ENCODE results near the gene HBD.
"Not testable (repeated sequence)": the region's sequence is repeated elsewhere in the genome, so short reads cannot be mapped to it uniquely, and the experiment has no call there.

The HBD gene

GRCh38 chr11:5252919-5253265 is 18.6 kb upstream of the HBD start:
- no peak for DNase-seq (ENCODE audit: low spot score)

DNA sequence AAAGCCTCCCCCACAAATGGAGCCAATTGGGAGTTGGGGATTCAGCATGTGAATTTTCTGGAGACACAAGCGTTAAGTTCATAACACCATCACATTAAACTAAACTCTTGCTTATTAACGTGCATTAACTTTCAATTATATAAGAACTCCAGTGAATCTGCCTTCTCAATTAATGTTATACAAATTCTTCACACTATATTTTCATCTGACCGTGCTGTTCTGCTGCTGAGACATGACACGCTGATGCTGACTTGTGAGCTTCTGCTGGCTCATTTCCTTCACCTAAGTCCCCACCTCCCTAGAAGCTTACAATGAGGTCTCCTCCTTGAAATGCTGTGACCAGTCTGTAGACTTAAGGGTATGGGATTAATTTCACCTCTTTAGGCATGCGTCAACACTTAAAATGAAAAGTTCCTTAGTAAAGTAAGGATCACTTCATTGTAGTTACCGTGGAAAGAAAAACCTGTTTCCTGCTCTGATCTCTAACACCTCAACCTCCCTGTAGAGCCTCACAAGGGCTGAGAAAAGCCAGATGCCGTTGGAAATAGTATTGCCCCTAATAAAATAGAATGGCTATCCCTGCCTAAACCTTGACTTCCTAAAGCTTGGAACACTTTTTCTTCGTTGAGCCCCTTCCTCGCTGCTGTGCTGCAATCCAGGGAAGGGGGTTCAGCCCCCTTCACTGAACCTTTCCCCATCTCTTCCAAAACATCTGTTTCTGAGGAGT is 18.1 kb upstream of the HBD start:
- DNase-seq (ENCODE audit: low spot score), result no peak

DNA sequence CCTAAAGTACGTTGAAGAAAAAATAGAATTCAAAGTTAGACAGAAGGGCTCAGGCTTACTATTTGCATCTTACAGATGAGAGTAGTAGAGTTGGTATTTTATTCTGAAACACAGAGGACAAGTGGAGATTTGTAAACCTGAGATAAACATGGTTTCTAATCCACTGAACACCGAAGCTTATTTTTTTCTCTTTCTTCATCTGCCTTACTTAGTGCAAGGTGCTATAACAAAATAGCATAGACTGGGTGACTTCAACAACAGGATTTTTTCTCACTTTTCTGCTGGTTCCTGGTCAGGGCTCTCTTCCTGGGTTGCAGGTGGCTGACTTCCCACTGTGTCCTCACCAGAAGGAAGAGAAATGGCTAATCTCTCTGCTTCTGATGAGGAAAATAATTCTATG is 17.5 kb upstream of the HBD start:
- DNase-seq (ENCODE audit: low spot score), result no peak

DNA sequence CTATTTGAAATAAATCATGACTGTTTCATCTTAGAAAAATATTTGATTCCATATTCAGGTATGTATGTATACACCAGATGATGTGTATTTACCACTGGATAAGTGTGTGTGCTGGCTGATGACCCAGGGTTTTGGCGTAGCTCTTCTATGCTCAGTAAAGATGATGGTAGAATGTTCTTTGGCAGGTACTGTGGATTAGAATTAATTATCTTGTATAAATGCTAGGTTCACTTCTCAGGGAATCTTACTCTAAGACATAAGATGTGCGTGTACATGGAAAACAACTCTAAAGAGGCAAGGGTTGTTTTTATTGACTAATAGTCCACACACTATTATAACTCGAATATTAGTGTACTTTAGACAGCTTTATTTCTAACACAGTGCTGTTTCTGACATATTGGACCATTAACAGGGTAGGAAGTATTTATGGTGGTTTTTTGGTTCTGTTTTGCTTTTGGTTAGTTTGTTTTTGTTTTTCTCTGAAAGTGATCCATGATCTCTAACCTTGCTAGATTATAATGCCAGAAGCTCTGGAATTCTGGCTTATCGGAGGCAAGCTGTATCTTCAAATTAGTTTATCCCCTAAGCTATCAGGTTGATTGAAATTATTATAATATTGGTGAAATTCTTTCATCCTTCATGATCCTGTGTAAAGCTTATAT is 16.4 kb upstream of the HBD start:
- DNase-seq (ENCODE audit: low spot score), result no peak

DNA sequence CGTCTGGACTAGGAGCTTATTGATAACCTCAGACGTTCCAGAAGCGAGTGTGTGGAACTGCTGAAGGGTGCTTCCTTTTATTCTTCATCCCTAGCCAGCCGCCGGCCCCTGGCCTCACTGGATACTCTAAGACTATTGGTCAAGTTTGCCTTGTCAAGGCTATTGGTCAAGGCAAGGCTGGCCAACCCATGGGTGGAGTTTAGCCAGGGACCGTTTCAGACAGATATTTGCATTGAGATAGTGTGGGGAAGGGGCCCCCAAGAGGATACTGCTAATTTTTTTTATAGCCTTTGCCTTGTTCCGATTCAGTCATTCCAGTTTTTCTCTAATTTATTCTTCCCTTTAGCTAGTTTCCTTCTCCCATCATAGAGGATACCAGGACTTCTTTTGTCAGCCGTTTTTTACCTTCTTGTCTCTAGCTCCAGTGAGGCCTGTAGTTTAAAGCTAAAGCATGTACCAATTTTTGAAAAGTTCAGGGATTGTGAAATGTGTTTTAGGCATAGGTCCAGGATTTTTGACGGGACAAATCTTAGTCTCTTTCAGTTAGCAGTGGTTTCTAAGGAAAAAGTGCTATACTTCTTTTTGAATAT is 15.6 kb upstream of the HBD start, which contains the start of gene HBG1:
Gene HBG1, minus strand, starts transcription at position 51 of the 590 bp plus-strand sequence. CDS start 53 bp downstream, outside the sequence.
- not testable (repeated sequence) for DNase-seq (ENCODE audit: low spot score)

DNA sequence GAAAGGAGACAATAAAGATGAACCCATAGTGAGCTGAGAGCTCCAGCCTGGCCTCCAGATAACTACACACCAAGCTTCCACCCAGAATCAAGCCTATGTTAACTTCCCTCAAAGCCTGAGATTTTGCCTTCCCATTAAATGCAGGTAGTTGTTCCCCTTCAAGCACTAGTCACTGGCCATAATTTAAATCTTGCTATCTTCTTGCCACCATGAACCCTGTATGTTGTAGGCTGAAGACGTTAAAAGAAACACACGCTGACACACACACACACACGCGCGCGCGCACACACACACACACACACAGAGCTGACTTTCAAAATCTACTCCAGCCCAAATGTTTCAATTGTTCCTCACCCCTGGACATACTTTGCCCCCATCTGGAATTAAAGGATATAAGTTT is 14.2 kb upstream of the HBD start:
- not testable (repeated sequence) for DNase-seq (ENCODE audit: low spot score)

- DNase-seq (ENCODE audit: low spot score), result no peak
Observed at GRCh38 chr11:5247472-5248192, 13.3 kb upstream of the HBD start.

DNA sequence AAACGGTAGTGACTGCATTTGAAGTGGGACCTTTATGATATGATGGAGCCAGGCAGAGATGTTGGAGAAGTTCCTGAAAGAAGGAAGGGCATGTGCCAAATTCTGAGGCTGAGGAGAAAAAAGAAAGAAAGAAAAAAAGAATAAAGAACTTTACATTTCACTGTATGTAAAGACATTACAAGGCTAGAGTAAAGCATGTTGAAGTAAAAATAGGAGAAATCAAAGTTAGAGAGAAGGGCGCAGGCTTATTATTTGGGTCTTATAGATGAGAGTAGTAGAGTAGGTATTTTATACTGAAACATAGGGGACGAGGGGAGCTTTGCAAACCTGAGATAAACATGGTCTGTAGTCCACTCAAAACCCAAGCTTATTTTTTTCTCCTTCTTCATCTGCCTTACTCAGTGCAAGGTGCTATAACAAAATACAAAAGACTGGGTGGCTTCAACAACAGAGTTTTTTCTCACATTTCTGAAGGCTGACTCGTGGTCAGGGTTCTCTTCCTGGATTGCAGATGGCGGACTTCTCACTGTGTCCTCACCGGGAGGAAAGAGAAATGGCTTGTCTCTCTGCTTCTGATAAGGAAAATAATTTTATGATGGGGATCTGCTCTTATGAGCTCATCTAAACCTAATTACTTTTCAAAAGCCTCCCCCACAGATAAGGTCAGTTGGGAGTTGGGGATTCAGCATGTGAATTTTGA is 12.6 kb upstream of the HBD start:
- DNase-seq (ENCODE audit: low spot score), result no peak

- no peak for DNase-seq (ENCODE audit: low spot score)
Observed at GRCh38 chr11:5245155-5245554, 10.9 kb upstream of the HBD start.

DNA sequence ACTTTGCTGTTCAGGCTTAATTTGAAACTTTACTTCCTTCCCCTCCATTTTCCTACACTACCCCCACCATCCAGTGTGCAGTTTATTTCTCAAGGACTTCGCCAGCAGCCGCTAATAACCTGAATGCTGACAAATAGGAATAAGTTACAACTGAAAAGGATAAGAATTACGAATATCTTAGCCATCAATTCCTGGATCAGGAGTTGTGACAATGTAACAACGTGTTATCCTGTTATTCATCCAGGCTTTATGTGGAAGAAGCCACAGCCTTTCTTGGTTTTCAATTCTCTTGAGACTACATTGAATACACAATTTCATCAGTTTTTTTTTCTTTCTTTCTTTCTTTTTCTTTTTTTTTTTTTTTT is 9.5 kb upstream of the HBD start:
- no peak for DNase-seq (ENCODE audit: low spot score)

GRCh38 chr11:5242933-5243815 is 8.9 kb upstream of the HBD start:
- DNase-seq (ENCODE audit: low spot score), result no peak

DNA sequence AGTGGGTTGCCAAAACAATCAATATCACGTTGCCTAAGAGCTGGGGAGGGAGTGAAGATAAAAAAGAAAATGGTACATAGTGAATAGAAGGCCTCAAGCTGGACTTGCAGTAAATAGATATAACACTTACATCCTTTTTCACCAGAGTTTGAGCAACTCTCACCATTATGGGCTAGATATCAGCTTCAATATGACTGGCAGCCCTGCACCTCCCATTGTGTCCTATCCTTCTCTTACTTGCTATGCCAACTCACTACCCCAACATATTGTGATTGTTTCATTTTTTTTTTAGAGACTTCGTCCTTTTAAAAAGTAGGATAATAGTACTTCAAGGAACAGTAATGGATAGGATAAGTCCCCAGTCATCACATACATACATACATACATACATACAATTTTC is 7.9 kb upstream of the HBD start:
- no peak for DNase-seq (ENCODE audit: low spot score)

DNA sequence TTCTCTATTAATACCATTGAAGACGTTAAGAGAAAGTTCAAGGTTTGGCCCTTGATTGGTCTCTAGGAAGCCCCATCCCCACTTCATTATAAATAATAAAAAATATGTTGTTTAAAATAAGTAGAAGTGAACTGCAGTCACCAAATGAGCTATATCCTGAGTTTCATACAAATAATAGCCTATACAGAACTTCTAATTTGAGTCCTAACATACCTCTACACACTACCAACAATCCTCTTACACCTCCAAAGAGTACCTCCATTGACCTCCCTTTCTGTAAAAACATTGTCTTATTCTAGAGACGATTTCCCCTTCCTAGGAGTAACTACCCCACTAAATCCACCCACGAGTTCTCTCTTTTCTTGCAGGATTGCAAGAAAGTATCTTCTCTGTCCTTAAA is 7.2 kb upstream of the HBD start:
- no peak for DNase-seq (ENCODE audit: low spot score)

GRCh38 chr11:5240458-5240857 is 6.2 kb upstream of the HBD start:
- DNase-seq (ENCODE audit: low spot score), result no peak

DNA sequence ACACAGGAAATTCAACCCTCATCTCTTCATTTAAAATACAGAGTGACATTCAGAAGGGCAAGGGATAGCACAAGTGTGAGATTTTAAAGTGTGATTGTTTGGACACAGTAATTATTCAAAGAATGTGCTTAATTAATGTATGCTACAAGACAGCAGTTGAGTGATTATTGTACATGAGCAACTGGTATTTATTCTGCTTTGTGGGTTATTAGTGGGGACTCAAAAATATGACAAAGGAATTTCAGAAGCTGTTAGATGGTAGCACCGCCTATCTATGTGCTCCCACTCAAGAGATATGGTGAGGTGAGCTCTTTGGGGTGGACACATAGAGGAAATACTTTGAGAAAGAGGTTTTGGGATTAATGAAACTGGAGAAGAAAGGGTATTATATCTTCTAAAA is 5.8 kb upstream of the HBD start:
- DNase-seq (ENCODE audit: low spot score), result no peak

GRCh38 chr11:5239046-5239445 is 4.8 kb upstream of the HBD start:
- DNase-seq (ENCODE audit: low spot score), result no peak

DNA sequence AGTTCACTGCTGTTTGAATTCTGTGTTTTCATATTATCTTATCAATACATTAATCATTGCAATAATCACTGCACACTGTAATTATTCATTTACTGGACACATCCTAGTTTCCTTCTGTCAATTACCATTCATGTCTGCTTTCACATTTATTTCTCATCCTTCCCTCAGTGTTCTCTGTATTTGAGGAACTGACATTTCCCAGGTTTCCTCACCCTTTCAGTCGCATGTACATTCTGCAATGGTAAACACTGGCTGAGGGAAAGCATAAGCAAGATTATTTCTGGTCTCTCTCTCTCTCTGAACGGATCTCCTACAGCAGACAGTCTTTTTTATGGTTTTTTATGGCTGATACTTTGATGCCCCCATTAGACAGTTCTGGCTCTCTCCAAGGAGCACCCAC is 4.2 kb upstream of the HBD start:
- no peak for DNase-seq (ENCODE audit: low spot score)

- DNase-seq (ENCODE audit: low spot score), result no peak
Observed at GRCh38 chr11:5237420-5237819, 3.1 kb upstream of the HBD start.

GRCh38 chr11:5235364-5236095 is 1.2 kb upstream of the HBD start:
- no peak for DNase-seq (ENCODE audit: low spot score)

GRCh38 chr11:5233307-5233706 is 976 bp downstream of the HBD start:
- no peak for DNase-seq (ENCODE audit: low spot score)

GRCh38 chr11:5232821-5233220 is 1.5 kb downstream of the HBD start:
- no peak for DNase-seq (ENCODE audit: low spot score)
